ENCODE results near the gene HYKK.

DNA sequence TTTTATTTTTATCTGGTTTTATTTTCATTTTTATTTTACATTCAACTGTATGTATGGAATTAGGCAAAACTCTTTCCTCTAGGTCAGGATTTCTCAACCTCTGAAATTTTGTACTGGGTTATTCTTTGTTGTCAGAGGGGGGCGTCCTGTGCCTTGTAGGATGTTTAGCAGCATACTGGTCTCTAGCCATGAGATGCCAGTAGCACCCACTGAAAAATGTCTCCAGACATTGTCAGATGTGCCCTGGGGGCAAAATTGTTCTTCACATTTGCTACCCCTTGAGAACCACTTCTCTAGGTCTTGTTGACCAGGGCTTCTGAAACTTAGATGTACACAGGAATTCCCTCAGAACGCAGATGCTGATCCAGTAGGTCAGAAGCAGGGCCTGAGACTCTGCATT lies 63.3 kb downstream of the HYKK start:
- TF ChIP-seq, protein P1, sequence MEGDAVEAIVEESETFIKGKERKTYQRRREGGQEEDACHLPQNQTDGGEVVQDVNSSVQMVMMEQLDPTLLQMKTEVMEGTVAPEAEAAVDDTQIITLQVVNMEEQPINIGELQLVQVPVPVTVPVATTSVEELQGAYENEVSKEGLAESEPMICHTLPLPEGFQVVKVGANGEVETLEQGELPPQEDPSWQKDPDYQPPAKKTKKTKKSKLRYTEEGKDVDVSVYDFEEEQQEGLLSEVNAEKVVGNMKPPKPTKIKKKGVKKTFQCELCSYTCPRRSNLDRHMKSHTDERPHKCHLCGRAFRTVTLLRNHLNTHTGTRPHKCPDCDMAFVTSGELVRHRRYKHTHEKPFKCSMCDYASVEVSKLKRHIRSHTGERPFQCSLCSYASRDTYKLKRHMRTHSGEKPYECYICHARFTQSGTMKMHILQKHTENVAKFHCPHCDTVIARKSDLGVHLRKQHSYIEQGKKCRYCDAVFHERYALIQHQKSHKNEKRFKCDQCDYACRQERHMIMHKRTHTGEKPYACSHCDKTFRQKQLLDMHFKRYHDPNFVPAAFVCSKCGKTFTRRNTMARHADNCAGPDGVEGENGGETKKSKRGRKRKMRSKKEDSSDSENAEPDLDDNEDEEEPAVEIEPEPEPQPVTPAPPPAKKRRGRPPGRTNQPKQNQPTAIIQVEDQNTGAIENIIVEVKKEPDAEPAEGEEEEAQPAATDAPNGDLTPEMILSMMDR (conservative IDR thresholded peaks at IDR 0.05), result no peak
- TF ChIP-seq EZH2 (IDR thresholded peaks at IDR 0.05; ENCODE audit: low read depth), result no peak

Measured in PC-9 (cell line).